Glutamatergic neuron (in vitro differentiated cells): ENCODE results near the gene CENPU. TPM values are rescaled to one million over a fixed set of nuclear protein-coding genes. Genes with fewer than 3 reads are reported as not detected.

Experiments used
- DNase-seq: peaks from one replicate; pipeline ENCODE4 v3.0.0; 2022
- H3K27ac Mint-ChIP-seq: one replicate; pipeline ENCODE4 v1.8.0; 2020; ENCODE audit warnings: mild to moderate bottlenecking, mixed read lengths, inconsistent platforms; ENCODE audit not compliant: unreplicated experiment
- H3K27me3 Mint-ChIP-seq: one replicate; pipeline ENCODE4 v1.8.0; 2020; ENCODE audit warnings: mild to moderate bottlenecking, moderate library complexity, mixed read lengths, inconsistent platforms; ENCODE audit not compliant: unreplicated experiment
- H3K36me3 Mint-ChIP-seq: one replicate; pipeline ENCODE4 v1.8.0; 2020; ENCODE audit warnings: mild to moderate bottlenecking, mixed read lengths, inconsistent platforms; ENCODE audit not compliant: unreplicated experiment
- H3K4me1 Mint-ChIP-seq: one replicate; pipeline ENCODE4 v1.8.0; 2020; ENCODE audit warnings: mild to moderate bottlenecking, low read depth, mixed read lengths, inconsistent platforms; ENCODE audit not compliant: unreplicated experiment
- H3K4me3 Mint-ChIP-seq: one replicate; pipeline ENCODE4 v1.8.0; 2020; ENCODE audit warnings: mild to moderate bottlenecking, mixed read lengths, inconsistent platforms; ENCODE audit not compliant: unreplicated experiment
- H3K9me3 Mint-ChIP-seq: one replicate; pipeline ENCODE4 v1.8.0; 2020; ENCODE audit warnings: mild to moderate bottlenecking, moderate library complexity, mixed read lengths, inconsistent platforms; ENCODE audit not compliant: unreplicated experiment
- CTCF ChIP-seq: fragments of 200-600 bp; sonication (generic); IDR thresholded peaks from one replicate; pipeline ENCODE4 v1.5.0; 2021; ENCODE audit not compliant: partially characterized antibody, unreplicated experiment
- total RNA-seq: library from RNA; stranded (reverse); fragmentation: NEBNext Ultra II Directional; extraction: Animal tissue kit (Norgen Biotek cat#: 25700); gene quantifications from one replicate; pipeline ENCODE4 v1.2.1, GENCODE V29; 2021; ENCODE audit not compliant: unreplicated experiment

The CENPU gene
- total RNA-seq, 1 donor from 2014 or later = 18.0 TPM

GRCh38 chr4:184647266-184648053 lies 86.4 kb downstream of the CENPU start:
- Mint-ChIP-seq H3K27me3 (peaks cover 17% of the 10 kb centered on the region), H3K36me3 (peaks cover 7% of the 10 kb centered on the region), H3K27ac (peak overlapping the region; percentile 95), H3K9me3 (peaks cover 25% of the 10 kb centered on the region), H3K4me3 (peak overlapping the region; percentile 97), H3K4me1 (peaks cover 28% of the 10 kb centered on the region)
- DNase-seq = no peak
- no peak for TF ChIP-seq CTCF

- peak overlapping the region; percentile 95 for H3K27ac Mint-ChIP-seq
- H3K9me3 Mint-ChIP-seq = peaks cover 30% of the 10 kb centered on the region
- peaks cover 7% of the 10 kb centered on the region for H3K36me3 Mint-ChIP-seq
- peak overlapping the region; percentile 97 for H3K4me3 Mint-ChIP-seq
- H3K27me3 Mint-ChIP-seq = peaks cover 15% of the 10 kb centered on the region
- no peak for TF ChIP-seq CTCF
- peaks cover 34% of the 10 kb centered on the region for H3K4me1 Mint-ChIP-seq
- DNase-seq = no peak
These were observed 87.8 kb downstream of the CENPU start for GRCh38 chr4:184645904-184646610.

- Mint-ChIP-seq H3K27me3 (peaks cover 12% of the 10 kb centered on the region), H3K4me3 (peak overlapping the region; percentile 88), H3K36me3 (peaks cover 7% of the 10 kb centered on the region), H3K9me3 (peaks cover 27% of the 10 kb centered on the region), H3K27ac (peak overlapping the region; percentile 98), H3K4me1 (peaks cover 36% of the 10 kb centered on the region)
- TF ChIP-seq CTCF = no peak
- DNase-seq = no peak
These were observed 89.2 kb downstream of the CENPU start for GRCh38 chr4:184644553-184645307.

Other genes starting within 250 kb of the CENPU start
- gene CASP3, start 84.6 kb downstream of the CENPU start, total RNA-seq = 311 TPM
- gene PRIMPOL, start 84.4 kb downstream of the CENPU start, total RNA-seq = 12.8 TPM
- gene ACSL1, start 91.9 kb upstream of the CENPU start, total RNA-seq = 31.7 TPM